HTR-8/SVneo (cell line): Measurements from ENCODE around the gene MRPS6.

Experiments
- DNase-seq: peaks from one replicate; pipeline ENCODE4 v3.0.0; 2011; ENCODE audit warnings: low spot score, mixed read lengths; ENCODE audit not compliant: insufficient read length
- FAIRE-seq: peaks from 2 replicates; lab custom pipeline; 2011; peaks lifted over from hg19 to GRCh38; lab: Jason Lieb, UNC

MRPS6 gene

DNA sequence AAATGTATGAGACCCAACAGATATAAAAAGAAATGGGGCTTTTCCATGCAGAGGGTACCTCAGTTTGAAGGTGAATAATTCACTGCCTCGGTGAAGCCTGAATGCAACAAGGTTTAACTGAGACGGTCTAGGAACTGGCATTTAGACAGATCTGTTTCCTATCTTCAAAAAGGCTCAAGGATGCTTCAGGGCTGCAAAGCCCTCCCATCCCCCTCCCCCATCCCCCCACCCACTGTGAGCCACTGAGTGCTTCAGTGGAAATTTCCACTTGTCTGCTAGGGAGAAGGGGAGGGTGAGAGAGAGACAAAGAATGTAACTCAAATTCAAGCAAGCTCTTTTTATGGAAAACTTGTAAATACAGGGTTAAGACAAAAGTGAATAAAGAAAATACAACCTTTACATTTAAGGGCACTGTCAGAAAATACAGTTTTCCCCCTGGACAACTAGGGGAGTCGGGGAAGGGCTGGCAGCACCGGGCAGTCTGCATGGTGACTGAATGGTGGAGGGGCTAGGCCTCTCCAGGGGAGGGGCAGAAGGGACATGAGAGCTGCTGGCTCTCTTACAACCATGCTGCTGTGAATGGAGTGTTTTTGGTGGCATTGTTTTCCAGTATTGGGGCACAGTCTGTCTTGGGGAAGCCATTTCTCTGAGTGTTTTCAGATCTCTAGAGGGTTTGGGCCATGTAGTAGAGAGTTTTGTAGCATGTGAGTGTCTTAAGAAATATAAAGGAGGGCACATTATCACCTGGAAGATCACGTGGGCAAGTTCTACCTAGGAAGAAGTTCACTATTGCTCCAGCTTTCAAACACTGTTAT, 56.7 kb downstream of the MRPS6 start:
- no peak for DNase-seq

DNA sequence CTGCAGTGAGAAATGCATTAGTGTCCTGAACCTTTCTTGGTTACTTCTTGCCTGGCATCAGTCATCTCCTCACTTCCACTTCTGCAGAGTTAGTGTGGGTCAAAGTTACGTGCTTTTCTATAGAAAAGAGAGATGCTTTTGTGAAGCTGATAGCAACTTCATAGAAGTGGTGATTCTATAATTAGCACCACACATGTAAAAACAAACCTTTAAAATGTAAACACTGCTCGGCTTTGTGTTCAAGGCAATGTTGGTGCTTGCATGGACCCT, 57.3 kb downstream of the MRPS6 start:
- DNase-seq (no peak), FAIRE-seq (no peak)

More for the DNA sequence above, 56.7 kb downstream of the MRPS6 start:
- no peak for FAIRE-seq

DNA sequence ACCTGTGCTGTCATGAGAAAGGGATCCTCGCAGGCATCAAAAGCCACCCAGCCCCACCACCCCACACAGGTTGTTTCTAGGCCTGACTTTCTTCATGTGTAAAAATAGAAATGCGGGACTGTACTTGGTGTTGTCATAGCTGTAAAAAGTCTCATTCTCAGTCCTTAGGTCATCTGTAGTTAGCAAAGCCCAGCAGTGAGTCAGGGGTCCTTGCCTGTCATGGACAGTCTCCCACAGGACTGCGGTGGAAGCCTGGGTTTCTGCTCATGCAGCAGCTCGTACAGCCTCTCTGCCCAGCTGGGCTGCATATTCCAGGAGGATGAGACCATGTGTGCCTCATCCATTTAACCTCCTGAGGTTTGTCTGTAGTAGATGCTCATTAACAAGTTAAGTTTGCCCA, 58.2 kb downstream of the MRPS6 start:
- DNase-seq (no peak), FAIRE-seq (no peak)

DNA sequence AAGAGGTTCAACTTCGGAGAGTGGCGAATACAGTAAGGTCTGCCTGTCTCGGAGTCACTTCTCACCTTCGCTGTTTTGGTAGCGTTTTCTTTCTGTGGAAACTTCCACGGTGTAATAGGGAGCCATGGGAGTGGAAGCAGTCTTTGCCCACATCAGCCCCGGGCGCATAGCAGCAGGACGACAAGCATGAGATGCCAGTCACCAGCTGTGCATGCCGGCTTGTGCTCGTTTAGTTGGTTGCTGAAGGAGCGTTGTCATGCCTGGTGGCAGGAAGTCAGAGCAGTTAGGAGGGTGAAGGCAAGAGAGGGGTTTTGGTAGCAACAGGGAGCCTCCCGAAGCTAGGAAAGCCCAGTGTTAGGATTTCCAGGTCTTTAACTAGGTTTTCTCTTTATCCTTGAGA, 58.8 kb downstream of the MRPS6 start:
- no peak for DNase-seq
- FAIRE-seq, result no peak

DNA sequence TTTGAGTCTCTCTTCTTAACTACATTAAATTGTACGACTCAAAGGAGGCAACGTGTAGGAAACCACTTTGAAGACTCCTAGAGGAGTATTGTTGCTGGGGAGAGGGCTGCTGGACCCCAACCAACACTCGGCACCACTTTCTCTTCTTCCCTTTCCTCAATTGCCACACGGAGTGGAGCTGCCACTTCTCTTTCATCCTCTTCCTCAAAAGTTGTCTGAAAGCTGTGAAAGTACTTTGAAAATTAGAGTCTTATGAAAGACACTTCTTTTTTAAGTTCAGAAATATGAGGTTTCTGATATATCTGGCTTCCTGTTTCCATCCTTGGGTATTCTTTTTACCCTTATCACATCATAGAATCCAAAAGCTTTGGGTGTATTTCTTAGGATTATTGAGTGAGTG, 59.5 kb downstream of the MRPS6 start:
- no peak for FAIRE-seq
- no peak for DNase-seq

DNA sequence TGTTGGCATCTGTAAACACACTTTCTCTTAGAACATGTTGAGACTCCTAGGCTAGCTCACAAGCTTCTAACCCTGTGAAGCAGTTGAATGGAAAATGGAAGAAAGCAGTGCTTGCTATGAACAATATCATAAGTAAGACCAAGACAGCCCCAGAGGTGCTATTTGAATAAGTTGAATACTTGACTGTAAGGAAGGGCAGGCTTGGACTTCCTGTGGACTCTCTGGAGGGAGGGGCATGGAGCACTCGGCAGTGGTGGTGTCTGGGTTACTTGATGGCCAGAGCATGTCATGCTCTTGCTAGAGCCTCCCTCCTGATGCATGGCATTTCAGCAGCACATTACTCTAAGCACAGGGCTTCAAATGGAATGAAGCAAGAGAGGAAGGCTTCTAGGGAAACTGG, 60.0 kb downstream of the MRPS6 start:
- DNase-seq (no peak), FAIRE-seq (no peak)

DNA sequence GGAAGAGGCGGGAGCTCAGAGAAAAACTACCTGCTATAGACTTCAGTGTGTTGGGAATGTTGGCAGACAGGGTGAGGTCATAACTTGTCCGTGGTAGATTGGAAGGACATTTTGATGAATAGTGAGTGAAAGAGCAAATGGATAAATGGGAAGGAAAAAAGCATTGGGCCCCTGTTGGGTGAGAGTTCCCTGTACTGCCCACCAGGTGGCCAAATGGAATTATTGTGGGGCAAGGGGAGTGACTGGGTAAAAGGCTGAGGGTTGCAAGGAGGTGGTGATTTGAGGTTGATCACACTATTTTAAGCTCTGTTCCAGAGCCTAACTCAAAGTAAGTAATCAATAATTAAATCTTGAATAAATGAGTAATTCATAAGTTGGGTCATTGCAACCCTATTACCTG, 60.4 kb downstream of the MRPS6 start:
- DNase-seq (no peak), FAIRE-seq (no peak)

DNA sequence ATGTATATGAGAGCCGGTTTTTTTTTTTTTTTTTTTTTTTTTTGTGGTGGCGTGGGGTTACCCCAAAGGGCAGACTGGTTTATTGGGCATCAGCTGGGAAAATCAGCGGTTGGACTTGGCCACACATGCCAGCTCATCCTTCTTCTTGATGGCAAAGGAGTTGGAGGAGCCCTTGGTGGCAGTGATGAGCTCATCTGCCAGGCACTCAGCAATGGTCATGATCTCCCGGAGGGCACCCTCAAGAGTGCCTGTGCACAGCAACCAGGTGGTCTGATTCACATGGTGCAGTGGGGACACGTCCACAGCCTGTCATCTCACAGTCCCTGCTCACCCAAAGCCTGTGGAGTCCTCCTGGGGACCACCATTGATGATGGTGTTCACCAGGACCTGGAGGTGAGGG, 62.0 kb downstream of the MRPS6 start:
- FAIRE-seq (no peak), DNase-seq (no peak)

DNA sequence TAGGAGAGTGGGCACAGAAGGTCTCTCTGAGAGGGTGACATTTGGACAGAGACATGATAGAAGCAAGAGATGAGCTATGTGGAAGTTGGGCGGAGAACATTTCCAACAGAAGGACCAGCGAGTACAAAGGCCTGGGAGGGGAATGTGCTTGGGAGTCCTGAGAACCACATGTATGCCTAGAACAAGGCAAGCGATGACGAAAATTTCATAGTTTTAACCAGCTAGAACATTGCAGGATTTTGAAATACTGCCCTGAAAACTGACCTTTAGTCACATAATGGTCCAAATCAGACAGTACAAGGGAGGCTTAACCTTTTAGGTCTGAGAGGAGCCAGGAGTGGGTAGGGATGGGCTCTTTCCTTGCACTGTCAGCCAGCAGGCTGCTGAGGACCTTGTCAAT, 68.0 kb downstream of the MRPS6 start:
- FAIRE-seq, result no peak
- no peak for DNase-seq

DNA sequence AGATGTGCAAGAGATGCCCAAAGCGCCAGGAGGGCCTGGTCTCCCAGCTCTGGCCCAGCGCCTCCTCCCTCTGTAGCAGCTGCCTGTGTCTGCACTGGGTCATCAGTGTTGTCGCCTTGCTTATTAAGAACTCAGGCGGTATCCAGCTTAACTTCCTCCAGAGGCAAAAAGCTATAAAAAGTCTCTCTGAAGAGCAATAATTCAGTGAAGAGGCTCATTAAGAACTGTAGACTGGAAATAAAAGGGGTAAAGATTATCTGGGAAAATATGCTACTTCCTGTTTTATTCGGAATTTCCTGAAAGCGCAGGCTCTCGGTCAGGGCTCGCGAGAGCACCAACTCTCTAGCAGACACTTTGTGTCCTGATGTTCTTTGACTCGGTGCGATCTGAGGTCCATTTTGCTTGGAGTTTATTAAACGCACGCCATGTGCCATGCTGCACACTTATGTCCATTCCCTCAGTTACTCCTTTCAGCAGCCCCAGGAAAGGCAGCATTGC, 70.4 kb downstream of the MRPS6 start:
- FAIRE-seq (no peak), DNase-seq (no peak)

DNA sequence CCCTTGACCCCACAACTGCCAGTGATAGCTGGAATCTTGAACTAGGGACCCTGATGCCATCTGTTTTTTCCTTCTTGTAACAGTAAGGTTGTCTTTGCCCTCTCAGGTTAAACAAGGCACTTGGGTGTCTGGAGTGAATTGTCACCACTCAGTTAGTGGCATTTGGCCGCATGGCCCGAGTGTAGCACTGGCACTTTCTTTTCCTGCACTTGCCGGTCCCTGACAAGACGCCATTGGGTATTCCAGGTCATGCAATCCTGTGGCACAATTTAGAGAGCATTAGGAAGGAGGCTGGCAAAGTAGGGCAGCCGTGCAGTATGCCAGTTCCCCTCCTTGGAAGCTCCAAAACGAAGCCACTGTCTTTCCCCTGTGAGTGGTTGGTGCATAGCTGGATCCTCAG, 70.8 kb downstream of the MRPS6 start:
- DNase-seq (no peak), FAIRE-seq (no peak)

DNA sequence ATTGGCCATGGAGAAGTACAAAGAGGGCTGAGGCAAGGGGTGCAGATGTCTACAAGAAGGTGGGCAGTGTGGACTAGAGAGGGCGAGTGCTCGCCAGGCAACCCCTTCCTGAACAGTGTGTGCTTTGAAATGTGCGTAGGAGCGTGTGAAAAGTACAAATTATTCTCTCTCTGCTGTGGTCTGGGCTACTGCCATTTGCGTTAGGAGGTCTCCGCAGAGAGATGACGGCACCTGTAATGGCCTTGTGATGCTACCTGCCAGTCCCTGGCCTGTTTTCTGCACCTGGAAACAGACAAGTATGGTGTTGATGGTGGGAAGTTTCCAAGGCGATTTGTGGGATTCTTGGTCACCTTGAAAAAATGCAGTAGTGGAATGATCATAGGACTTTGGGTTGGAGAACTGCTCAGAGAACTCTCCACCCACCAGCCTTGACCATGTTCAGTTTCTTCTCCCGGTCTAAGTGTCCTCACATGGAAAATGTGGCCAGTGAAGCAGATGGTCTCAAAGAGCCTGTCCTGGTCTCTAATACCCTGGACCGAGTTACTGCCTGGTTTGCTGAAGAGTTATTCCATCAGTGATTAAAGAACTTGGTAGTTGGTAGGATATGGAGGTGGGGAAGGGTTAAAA, 74.5 kb downstream of the MRPS6 start:
- FAIRE-seq (no peak), DNase-seq (no peak)

DNA sequence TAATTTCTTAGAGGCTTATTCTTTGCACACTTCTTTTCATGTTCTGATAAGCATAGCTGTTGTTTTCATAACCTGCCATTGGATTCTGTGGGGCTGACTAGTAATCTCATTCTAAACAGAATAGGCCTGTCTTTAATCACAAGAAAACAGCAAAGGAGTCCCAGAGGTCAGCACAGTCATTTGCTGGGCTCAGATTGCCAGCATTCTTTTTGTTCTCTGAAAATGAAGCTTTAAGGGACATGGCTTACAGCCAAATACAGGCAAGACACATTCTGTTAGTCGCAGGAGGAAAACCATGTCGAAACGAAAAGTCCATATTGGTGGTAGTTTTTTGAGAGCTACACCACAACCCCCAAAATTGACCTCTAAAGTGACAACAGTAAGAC, 75.0 kb downstream of the MRPS6 start:
- no peak for DNase-seq
- no peak for FAIRE-seq

DNA sequence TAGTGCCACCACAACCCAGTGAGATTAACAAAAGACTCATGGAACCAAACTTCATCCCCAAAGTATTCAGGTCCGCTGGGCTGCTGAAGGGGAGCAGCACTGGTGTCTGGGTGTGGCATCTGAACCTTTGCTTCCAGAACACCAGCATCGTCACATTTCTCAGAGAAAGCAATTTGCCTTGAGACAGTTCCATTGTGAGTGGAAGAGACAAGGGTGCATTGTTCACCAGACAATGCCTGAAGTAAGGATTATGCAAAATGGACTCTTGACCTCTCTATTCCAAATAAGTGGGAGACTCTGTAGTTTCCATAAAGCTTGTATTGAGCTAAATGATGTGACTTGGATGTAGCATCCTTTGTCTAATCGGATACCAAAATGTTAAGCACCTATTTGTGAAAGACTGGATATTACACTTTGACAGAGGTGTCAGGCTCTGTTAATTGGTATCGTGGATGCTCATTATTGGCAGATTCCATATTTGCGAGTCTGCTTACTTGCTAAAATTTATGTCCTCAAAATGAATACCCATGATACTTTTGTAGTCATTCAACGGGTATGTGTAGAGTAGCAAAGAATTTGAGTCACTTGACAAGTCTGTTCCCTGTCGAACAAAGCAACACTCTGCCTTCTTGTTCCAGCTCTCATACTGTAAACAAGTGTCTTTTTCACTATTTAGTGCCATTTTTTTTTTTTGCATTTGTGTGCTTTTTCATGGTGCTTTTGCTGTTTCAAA, 75.6 kb downstream of the MRPS6 start:
- DNase-seq, result no peak
- peak; percentile 54 for FAIRE-seq

DNA sequence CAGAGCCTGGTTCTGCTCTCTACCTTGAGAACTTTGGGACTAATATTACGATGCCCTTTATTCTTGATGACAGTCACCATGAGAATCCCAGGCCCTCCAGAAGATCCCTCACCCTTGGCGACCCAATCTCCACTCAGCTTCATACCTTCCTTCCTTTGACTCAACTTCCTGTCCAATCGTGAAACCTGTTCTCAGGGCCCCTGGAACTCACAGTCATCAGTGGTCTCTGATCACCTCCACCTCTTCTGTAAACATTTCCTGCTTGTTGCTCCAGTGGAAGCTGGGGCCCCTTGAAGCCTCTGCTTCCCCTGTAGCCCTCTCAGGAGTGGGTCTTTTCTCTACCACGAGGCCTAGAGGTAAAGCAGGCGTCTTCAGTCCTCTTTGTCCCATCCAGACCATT, 79.1 kb downstream of the MRPS6 start:
- FAIRE-seq, result no peak
- no peak for DNase-seq

DNA sequence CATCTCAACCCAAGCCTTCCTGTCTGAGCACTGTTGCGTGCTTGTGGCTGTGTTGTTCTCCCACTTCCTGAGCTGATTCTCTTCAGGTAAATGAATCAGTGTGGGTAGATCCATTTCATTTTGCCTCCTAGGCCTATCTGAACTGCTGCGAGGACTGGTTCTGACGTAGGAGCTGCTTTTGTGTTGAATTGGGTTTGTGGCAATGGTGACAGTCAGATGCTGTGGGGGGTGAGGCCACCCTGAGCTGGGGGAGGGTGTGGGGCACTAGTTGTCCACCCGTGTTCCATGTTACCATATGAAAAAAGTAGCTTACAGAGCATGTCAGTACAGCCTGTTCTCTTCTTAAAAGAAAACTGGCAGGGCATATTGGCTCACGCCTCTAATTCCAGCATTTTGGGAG, 81.5 kb downstream of the MRPS6 start:
- FAIRE-seq (no peak), DNase-seq (no peak)

DNA sequence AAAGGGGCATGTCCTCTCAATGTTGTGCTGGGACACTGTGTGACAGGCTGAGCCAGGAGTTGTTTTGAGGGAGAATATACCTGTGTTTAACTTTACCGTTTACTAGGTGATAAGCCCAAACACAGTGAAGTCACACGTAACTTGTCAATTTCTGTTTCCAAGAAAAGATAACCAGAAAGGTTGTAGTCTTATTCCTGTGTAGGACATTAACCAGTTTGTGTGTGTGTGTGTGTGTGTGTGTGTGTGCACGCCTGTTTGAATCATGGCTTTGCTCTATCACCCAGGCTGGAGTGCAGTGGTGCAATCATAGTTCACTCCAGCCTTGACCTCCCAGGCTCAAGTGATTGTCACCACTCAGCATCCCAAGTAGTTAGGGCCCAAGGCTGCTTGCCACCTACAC, 83.6 kb downstream of the MRPS6 start:
- DNase-seq (no peak), FAIRE-seq (no peak)

DNA sequence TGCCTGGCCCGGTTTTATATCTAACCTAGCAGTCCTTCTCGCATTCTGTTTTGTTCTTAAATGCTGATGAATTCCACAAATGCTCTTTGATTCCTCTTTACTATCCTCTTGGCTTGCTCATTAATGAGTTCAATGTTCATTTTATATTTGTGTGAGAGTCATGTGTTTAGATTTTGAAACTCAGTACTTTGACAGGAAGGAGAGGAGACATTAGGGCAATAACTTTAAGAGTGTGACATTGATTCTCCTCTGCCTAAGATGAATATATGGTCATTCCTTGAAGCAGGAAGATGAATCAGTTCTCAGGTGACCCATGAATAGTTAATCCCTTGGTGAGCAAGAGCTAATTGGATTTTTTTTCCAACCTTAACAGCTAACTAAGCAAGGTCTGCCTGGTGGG, 84.1 kb downstream of the MRPS6 start:
- no peak for FAIRE-seq

DNA sequence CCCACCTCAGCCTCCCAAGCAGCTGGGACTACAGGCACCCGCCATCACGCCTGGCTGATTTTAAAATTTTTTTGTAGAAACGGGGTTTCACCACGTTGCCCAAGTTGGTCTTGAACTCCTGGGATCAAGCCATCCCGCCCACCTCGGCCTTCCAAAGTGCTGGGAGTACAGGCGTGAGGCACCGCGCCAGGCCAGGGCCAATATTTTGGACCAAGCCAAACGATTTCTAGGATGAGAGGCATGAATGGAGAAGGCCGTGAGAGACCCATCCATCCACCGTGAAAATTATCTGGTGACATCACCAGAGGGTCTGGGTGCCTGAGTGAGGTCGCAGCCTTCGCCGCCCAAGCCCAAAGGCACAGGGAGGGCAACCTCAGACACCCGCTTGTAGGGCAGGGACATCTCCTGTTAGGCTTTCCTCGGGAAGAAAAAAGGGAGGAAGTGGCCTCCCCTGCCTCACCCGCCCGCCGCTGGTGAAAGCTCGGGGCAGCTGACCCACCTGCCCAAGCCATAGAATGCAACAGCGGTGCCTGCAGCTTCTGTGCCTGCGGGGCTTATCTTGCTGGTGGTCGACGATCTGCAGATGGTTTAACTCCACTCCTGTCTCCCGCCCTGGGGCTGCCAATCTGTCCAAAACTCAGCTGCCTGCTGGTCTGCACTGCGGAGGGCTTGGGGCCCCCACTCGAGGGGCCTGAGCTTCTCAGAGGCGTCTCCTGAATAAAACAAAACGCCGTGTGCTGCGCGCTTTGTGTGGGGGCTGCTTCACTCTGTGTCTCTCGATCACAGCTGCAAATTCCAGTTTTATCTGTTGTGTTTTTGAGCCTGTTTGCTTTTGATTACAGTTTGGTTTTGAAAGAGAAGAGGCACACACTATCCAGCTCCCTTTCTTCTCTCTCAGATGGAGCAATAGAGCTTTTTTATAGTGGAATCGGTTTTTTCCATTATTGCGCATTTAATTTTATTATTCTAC, 85.8 kb downstream of the MRPS6 start:
- FAIRE-seq (no peak), DNase-seq (no peak)

More for the DNA sequence above, 84.1 kb downstream of the MRPS6 start:
- no peak for DNase-seq

DNA sequence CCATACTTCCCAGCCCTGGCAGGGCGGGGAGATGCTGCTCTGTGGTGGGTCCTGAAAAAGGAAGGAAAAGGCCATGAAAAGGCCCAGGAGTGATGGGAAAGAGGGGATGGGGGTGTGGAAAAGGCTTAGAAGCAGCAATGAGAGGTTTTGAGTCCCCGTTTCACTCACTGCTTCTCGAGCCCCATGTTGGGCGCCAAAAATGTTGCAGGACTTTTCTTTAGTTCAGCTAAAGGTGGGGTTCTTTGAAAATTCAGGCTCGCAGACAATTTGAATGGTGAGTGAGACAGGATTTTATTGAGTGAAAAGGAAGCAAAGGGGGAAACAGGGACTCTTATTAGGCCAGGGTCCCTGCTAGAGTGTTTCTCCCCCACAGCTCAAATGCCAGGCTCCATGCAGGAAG, 93.1 kb downstream of the MRPS6 start:
- no peak for DNase-seq
- FAIRE-seq, result no peak
